Nucleus accumbens (tissue), 56 donors: ENCODE results near the gene AK4.

Experiments
- DNase-seq, 56 donors: peaks; one replicate each; lab custom pipeline; 2025; lab: John Stamatoyannopoulos, UW

Gene AK4

GRCh38 chr1:65265651-65266351 lies 117.8 kb downstream of the AK4 start:
- peak in 45 of 56 donors; percentile 8 to 79 (median 55) for DNase-seq

GRCh38 chr1:65266476-65266875 lies 118.5 kb downstream of the AK4 start:
- DNase-seq, result no peak

GRCh38 chr1:65267271-65267670 lies 119.3 kb downstream of the AK4 start:
- no peak for DNase-seq

GRCh38 chr1:65267683-65268082 lies 119.7 kb downstream of the AK4 start:
- DNase-seq, result no peak

GRCh38 chr1:65269612-65270011 lies 121.6 kb downstream of the AK4 start:
- no peak for DNase-seq

GRCh38 chr1:65276197-65276939 lies 128.4 kb downstream of the AK4 start:
- no peak for DNase-seq

- DNase-seq, result no peak
Observed at GRCh38 chr1:65277605-65278347, 129.8 kb downstream of the AK4 start.

GRCh38 chr1:65278376-65279069 lies 130.5 kb downstream of the AK4 start:
- DNase-seq, result no peak

- no peak for DNase-seq
Observed at GRCh38 chr1:65279070-65279779, 131.2 kb downstream of the AK4 start.
